ENCODE data around the gene CACNA2D2.

CACNA2D2 gene

GRCh38 chr3:50457988-50458387 is 45.4 kb downstream of the CACNA2D2 start:
- in situ Hi-C loops (cut with MboI; ENCODE audit: low sequenced_read_pairs, unreplicated experiment) = no loop called here
- no peak for TF ChIP-seq CTCF (IDR thresholded peaks at IDR 0.05; ENCODE audit: borderline replicate concordance, control extremely low read depth, extremely low read depth, insufficient read depth, missing control alignments)
- DNase-seq (ENCODE audit: low spot score) = no peak

DNA sequence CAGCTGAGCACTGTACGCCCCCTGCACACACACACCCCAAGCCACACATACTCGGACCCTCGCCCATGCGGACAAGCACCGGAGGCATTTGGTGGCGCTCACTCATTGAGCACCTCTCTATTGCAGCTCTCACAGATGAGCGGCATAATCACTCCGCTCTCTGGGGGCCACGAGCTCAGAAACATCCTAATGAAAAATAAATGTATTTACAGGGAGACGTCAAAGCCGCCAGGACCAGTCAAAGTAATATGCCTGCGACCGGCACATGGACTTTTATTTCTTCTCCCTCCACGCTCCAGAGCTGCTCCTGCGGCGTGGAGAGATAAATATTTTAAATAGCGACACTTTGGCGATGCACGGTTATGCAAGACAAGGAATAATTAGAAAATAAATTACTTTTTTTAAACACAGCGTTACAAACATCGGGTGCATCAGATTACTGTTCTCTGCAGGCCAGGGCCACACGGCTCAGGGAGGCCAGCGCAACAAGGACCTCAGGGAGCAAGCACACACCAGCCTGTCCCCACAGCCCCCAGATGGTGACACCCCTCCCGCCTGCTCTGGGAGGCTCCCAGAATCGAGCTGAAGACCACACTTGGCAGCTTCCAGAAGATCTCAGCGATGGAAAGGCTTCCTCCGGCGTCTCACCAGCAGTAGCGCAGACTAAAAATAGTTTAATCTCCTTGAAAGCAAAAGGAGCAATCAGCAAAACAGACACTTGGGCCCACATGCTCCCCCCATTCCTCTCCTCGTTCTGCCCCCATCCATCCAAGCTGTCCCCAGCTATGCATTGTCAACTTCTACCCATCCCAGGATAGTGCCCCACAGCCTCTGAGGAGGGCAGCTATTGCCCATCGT is 48.0 kb downstream of the CACNA2D2 start:
- no peak for DNase-seq (ENCODE audit: low spot score)
- TF ChIP-seq CTCF (IDR thresholded peaks at IDR 0.05; ENCODE audit: borderline replicate concordance, control extremely low read depth, extremely low read depth, insufficient read depth, missing control alignments) = no peak
- in situ Hi-C loops (cut with MboI; ENCODE audit: low sequenced_read_pairs, unreplicated experiment) = no loop called here

- in situ Hi-C loops (cut with MboI; ENCODE audit: low sequenced_read_pairs, unreplicated experiment) = no loop called here
- DNase-seq (ENCODE audit: low spot score) = no peak
- no peak for TF ChIP-seq CTCF (IDR thresholded peaks at IDR 0.05; ENCODE audit: borderline replicate concordance, control extremely low read depth, extremely low read depth, insufficient read depth, missing control alignments)
Observed at GRCh38 chr3:50454481-50455070, 48.9 kb downstream of the CACNA2D2 start.

GRCh38 chr3:50453907-50454306 is 49.5 kb downstream of the CACNA2D2 start:
- in situ Hi-C loops (cut with MboI; ENCODE audit: low sequenced_read_pairs, unreplicated experiment) = no loop called here
- TF ChIP-seq CTCF (IDR thresholded peaks at IDR 0.05; ENCODE audit: borderline replicate concordance, control extremely low read depth, extremely low read depth, insufficient read depth, missing control alignments) = no peak
- no peak for DNase-seq (ENCODE audit: low spot score)

- in situ Hi-C loops (cut with MboI; ENCODE audit: low sequenced_read_pairs, unreplicated experiment) = no loop called here
- no peak for DNase-seq (ENCODE audit: low spot score)
Observed at GRCh38 chr3:50450209-50450921, 53.1 kb downstream of the CACNA2D2 start.

More at GRCh38 chr3:50450209-50450921, 53.1 kb downstream of the CACNA2D2 start:
- no peak for TF ChIP-seq CTCF (IDR thresholded peaks at IDR 0.05; ENCODE audit: borderline replicate concordance, control extremely low read depth, extremely low read depth, insufficient read depth, missing control alignments)
